ENCODE measurements around the gene NPHP4.

DNA sequence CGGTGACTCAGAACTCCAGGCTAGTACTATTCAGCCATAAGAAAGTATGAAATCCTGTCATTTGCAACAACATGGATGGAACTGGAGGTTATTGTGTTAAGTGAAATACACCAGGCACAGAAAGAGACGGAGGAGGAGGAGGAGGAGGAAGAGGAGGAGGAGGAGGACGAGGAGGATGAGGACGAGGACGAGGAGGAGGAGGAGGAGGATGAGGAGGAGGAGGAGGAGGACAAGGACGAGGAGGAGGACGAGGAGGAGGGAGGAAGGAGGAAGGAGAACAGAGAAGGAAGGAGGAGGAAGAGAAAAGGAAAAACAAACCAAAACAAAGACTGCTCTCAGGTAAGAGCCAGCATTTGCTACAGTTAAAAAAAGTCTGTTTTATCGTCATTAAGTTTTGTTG lies 178.7 kb downstream of the NPHP4 start:
- TF ChIP-seq, protein P1, sequence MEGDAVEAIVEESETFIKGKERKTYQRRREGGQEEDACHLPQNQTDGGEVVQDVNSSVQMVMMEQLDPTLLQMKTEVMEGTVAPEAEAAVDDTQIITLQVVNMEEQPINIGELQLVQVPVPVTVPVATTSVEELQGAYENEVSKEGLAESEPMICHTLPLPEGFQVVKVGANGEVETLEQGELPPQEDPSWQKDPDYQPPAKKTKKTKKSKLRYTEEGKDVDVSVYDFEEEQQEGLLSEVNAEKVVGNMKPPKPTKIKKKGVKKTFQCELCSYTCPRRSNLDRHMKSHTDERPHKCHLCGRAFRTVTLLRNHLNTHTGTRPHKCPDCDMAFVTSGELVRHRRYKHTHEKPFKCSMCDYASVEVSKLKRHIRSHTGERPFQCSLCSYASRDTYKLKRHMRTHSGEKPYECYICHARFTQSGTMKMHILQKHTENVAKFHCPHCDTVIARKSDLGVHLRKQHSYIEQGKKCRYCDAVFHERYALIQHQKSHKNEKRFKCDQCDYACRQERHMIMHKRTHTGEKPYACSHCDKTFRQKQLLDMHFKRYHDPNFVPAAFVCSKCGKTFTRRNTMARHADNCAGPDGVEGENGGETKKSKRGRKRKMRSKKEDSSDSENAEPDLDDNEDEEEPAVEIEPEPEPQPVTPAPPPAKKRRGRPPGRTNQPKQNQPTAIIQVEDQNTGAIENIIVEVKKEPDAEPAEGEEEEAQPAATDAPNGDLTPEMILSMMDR (conservative IDR thresholded peaks at IDR 0.05; ENCODE audit: low read depth, low read length), result no peak
- TF ChIP-seq EZH2phosphoT487 (IDR thresholded peaks at IDR 0.05; ENCODE audit: borderline replicate concordance, low read length) (no peak), EZH2 (IDR thresholded peaks at IDR 0.05; ENCODE audit: low read length, unreplicated experiment) (no peak)
